COLO829 (cell line): Measurements from ENCODE around the gene SPECC1L.

Source experiments
- DNase-seq: peaks from one replicate; pipeline ENCODE4 v3.0.0; 2012; ENCODE audit warnings: low spot score

The SPECC1L gene

GRCh38 chr22:24324137-24324536 is 53.5 kb downstream of the SPECC1L start:
- DNase-seq, result no peak

GRCh38 chr22:24325105-24325757 is 54.6 kb downstream of the SPECC1L start:
- DNase-seq, result peak; percentile 53

- DNase-seq, result no peak
Observed at GRCh38 chr22:24326266-24326665, 55.6 kb downstream of the SPECC1L start.

GRCh38 chr22:24327832-24328231 is 57.2 kb downstream of the SPECC1L start:
- no peak for DNase-seq

GRCh38 chr22:24329453-24329852 is 58.8 kb downstream of the SPECC1L start:
- DNase-seq, result no peak

- no peak for DNase-seq
Observed at GRCh38 chr22:24330636-24331035, 60.0 kb downstream of the SPECC1L start.

- no peak for DNase-seq
Observed at GRCh38 chr22:24331468-24332440, 61.1 kb downstream of the SPECC1L start.

GRCh38 chr22:24333301-24333700 is 62.7 kb downstream of the SPECC1L start:
- no peak for DNase-seq

- DNase-seq, result no peak
Observed at GRCh38 chr22:24335496-24335895, 64.9 kb downstream of the SPECC1L start.

- DNase-seq, result no peak
Observed at GRCh38 chr22:24337894-24338645, 67.4 kb downstream of the SPECC1L start.

- no peak for DNase-seq
Observed at GRCh38 chr22:24338726-24339451, 68.3 kb downstream of the SPECC1L start.

- no peak for DNase-seq
Observed at GRCh38 chr22:24339452-24339747, 68.8 kb downstream of the SPECC1L start.

- DNase-seq, result no peak
Observed at GRCh38 chr22:24341627-24342026, 71.0 kb downstream of the SPECC1L start.

GRCh38 chr22:24350627-24351026 is 80.0 kb downstream of the SPECC1L start:
- DNase-seq, result no peak

GRCh38 chr22:24353121-24353520 is 82.5 kb downstream of the SPECC1L start:
- no peak for DNase-seq

GRCh38 chr22:24355574-24355973 is 84.9 kb downstream of the SPECC1L start:
- no peak for DNase-seq

- DNase-seq, result peak; percentile 30
Observed at GRCh38 chr22:24357547-24357946, 86.9 kb downstream of the SPECC1L start.

- DNase-seq, result no peak
Observed at GRCh38 chr22:24358105-24358836, 87.6 kb downstream of the SPECC1L start.

GRCh38 chr22:24359452-24360120 is 89.0 kb downstream of the SPECC1L start:
- DNase-seq, result no peak

GRCh38 chr22:24361976-24362646 is 91.5 kb downstream of the SPECC1L start:
- DNase-seq, result no peak
